ENCODE measurements around the gene ARHGAP6.

Gene ARHGAP6

DNA sequence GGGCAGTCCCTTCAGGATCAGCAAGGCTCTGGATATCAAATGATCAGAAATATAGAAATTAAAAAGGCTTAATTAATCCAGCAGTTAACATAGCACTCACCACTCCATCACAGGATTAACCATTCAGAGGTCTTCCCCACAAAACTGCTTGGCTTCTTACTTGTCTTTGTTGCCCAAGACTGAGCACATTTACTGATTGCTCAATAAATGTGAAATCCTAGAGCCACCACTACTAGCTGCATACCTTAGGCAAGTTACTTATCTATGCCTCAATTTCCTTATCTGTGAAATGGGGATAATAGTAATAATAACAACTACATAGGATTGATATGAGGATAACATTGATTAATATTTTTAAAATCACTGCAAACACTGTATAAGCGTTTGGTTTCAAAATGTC, 124.2 kb downstream of the ARHGAP6 start:
- no peak for TF ChIP-seq CTCF (conservative IDR thresholded peaks at IDR 0.05; ENCODE audit: low read depth, low read length)

GRCh38 chrX:11540532-11541377, 125.0 kb downstream of the ARHGAP6 start:
- peak; percentile 29 for TF ChIP-seq CTCF (conservative IDR thresholded peaks at IDR 0.05; ENCODE audit: low read depth, low read length)
- H3K4me3 ChIP-seq (ENCODE audit: low read depth, low read length): no peak overlapping the region
- peak; percentile 17 for DNase-seq (ENCODE audit: low read depth)

More for the DNA sequence above, 124.2 kb downstream of the ARHGAP6 start:
- peak; percentile 21 for DNase-seq (ENCODE audit: low read depth)
- H3K4me3 ChIP-seq (ENCODE audit: low read depth, low read length): no peak overlapping the region

DNA sequence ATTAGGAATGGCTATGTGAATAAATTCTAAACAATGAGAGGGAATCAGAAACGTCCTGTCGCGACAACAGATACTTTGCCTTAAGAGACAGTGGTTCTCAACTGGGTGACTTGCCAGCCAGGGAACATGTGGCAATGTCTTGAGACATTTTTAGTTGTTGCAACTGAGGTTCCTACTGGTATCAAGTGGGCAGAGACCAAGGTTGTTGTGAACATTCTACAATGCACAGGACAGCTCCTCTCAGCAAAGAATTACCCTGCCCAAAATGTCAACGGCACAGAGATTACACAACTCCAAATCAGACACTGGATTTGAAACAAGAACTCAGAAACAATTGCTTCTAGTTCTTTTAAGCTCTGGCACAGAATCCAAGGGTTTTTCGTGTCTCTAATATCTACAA, 128.6 kb downstream of the ARHGAP6 start:
- no peak for TF ChIP-seq CTCF (conservative IDR thresholded peaks at IDR 0.05; ENCODE audit: low read depth, low read length)
- no peak for DNase-seq (ENCODE audit: low read depth)
- no peak overlapping the region for H3K4me3 ChIP-seq (ENCODE audit: low read depth, low read length)

DNA sequence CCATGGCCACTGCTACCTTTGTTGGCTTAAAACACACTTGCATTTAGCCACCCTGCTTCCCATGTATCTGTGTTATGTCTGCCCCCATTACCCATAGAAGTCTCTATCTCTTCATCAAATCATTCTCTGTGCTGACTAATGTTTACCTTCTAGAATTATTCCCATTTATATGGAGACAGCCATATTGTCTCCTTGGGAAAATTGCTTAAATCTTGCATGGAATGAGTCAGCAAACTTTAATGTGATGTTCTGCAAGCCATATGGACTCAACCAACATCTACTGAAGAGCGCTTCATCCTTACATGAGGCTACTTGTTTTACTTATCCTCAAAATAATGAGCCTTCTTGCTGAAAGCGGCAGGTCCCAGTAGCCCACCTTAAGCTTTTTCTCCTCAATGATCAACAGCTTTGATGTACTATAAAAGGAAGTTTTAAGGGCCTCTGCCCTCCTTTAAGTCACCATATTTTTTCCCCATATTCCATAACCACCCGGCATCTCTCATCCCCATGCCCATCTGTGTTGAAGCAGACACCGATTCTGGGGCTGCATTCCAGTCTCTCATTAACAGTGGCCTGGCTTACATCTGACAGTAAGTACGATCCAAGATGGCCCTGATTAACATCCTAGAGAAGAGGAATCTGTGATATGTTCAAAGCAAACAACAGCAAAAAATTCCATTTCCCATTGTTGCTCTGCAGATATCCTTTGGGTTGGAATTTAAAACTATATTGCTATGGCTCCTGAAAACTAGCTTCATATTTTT, 130.4 kb downstream of the ARHGAP6 start:
- no peak for TF ChIP-seq CTCF (conservative IDR thresholded peaks at IDR 0.05; ENCODE audit: low read depth, low read length)
- no peak for DNase-seq (ENCODE audit: low read depth)
- no peak overlapping the region for H3K4me3 ChIP-seq (ENCODE audit: low read depth, low read length)

- H3K4me3 ChIP-seq (ENCODE audit: low read depth, low read length): no peak overlapping the region
- DNase-seq (ENCODE audit: low read depth): peak; percentile 82
- TF ChIP-seq CTCF (conservative IDR thresholded peaks at IDR 0.05; ENCODE audit: low read depth, low read length): peak; percentile 53
These were observed 132.5 kb downstream of the ARHGAP6 start for GRCh38 chrX:11533199-11533651.

DNA sequence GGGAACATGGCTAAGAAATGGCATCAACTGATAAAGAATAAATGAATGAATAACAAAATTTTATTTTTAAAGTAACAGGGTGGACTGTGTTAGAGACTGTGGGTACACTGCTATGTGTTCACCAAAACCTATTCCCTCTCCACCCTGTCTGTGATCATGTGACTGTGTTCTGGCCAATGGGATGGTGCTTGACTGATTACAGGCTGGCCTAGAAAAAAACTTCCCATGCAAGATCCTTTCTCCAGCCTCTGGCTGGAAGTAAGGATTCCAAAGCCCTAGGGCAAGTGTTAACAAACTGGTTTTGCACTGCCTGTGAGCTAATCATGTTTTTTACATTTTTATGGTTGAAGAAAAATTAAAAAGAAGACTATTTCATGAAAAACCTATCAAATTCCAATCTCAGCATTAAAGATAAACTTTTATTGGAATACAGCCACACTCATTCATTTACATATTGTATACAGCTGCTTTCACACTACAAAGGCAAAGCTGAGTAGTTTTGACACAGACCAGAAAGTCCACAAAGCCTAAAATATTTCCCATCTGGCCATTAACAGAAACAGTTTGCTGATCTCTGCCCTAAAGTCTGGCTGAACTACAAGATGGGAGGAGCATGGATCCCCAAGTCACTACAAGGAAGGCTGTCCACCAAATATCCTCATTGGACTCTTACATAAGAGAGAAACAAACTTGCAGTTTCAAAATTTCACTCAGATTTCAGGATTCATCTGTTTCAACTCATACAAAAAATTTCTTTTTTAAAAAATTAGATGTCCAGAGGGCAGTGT, 133.2 kb downstream of the ARHGAP6 start:
- H3K4me3 ChIP-seq (ENCODE audit: low read depth, low read length): no peak overlapping the region
- TF ChIP-seq CTCF (conservative IDR thresholded peaks at IDR 0.05; ENCODE audit: low read depth, low read length): no peak

More for the DNA sequence above, 133.2 kb downstream of the ARHGAP6 start:
- peak; percentile 26 for DNase-seq (ENCODE audit: low read depth)

Data from choroid plexus epithelial cell (primary cell).